Inflammatory macrophage (primary cell): ENCODE data around the gene CFAP69.
"Not testable (repeated sequence)": the region's sequence is repeated elsewhere in the genome, so short reads cannot be mapped to it uniquely, and the experiment has no call there.

ENCODE experiments used
- DNase-seq, 2 donors: peaks; one replicate each; pipeline ENCODE4 v3.0.0-alpha.2; 2020 to 2022

Gene CFAP69

GRCh38 chr7:90346336-90347125 is 101.6 kb downstream of the CFAP69 start, which contains the start of gene GTPBP10:
Gene GTPBP10 (plus strand): TSS chr7:90346716. CDS start chr7:90346742, 26 bp downstream.
- peak; percentile 98 for DNase-seq

- DNase-seq: peak; percentile 10 to 24
Observed at GRCh38 chr7:90347759-90348158, 102.8 kb downstream of the CFAP69 start.

DNA sequence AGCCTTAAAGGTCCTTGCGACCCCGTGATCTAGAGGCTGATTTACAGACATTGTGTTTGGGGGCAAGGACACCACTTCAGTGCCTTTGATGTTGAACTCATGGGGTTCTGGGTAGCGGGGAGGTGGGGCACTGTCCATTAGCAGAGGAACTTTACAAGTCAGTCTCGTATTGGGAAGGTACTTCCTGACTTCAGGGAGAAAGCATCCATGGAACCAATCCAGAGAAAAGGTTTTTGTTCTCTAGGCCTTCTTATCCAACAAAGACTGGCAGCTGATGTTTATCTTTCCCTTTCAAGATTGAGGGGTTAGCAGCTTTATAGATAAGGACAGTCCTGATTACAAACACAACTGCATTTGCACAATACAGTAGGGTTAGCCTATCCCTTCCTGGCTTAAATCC is 104.3 kb downstream of the CFAP69 start:
- no peak for DNase-seq

DNA sequence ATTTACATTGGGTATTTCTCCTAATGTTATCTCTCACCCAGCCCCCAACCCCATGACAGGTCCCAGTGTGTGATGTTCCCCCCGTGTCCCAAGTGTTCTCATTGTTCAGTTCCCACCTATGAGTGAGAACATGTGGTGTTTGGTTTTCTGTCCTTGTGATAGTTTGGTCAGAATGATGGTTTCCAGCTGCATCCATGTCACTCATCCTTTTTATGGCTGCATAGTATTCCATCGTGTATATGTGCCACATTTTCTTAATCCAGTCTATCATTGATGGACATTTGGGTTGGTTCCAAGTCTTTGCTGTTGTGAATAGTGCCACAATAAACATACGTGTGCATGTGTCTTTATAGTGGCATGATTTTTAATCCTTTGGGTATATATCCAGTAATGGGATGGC is 105.1 kb downstream of the CFAP69 start:
- DNase-seq: not testable (repeated sequence)

- no peak for DNase-seq
Observed at GRCh38 chr7:90351987-90352386, 107.0 kb downstream of the CFAP69 start.
